Endodermal cell (in vitro differentiated cells): ENCODE data around the gene TSHZ2. TPM values are rescaled to one million over a fixed set of nuclear protein-coding genes. Genes with fewer than 3 reads are reported as not detected.

Experiments used
- DNase-seq: peaks from one replicate; pipeline ENCODE4 v3.0.0-alpha.2; 2017
- H3K27ac ChIP-seq: 2 replicates; pipeline ENCODE4 v1.5.1; 2013; ENCODE audit warnings: mild to moderate bottlenecking, low read depth, low read length, moderate library complexity
- H3K27me3 ChIP-seq: 2 replicates; pipeline ENCODE4 v1.6.1; 2013; ENCODE audit warnings: mild to moderate bottlenecking, low read length, moderate library complexity; ENCODE audit not compliant: insufficient read depth, control insufficient read depth, poor library complexity, severe bottlenecking
- H3K36me3 ChIP-seq: 2 replicates; pipeline ENCODE4 v1.7.0; 2013; ENCODE audit warnings: mild to moderate bottlenecking, low read length, moderate library complexity; ENCODE audit not compliant: control insufficient read depth, insufficient read depth
- H3K4me1 ChIP-seq: one replicate; pipeline ENCODE4 v1.7.0; 2013; ENCODE audit warnings: low read length; ENCODE audit not compliant: control insufficient read depth, insufficient read depth
- H3K4me3 ChIP-seq: 2 replicates; pipeline ENCODE4 v1.5.1; 2013; ENCODE audit warnings: mild to moderate bottlenecking, low read length, moderate library complexity
- H3K9ac ChIP-seq: 2 replicates; pipeline ENCODE4 v1.6.1; 2013; ENCODE audit warnings: mild to moderate bottlenecking, low read length, moderate library complexity; ENCODE audit not compliant: poor library complexity, severe bottlenecking; ENCODE audit errors: extremely low read depth
- H3K9me3 ChIP-seq: 2 replicates; pipeline ENCODE4 v1.6.1; 2013; ENCODE audit warnings: mild to moderate bottlenecking, low read length, moderate library complexity; ENCODE audit not compliant: control insufficient read depth
- H3K27ac Mint-ChIP-seq: 2 replicates; pipeline ENCODE4 v1.8.0; 2020; ENCODE audit warnings: mixed read lengths
- H3K27me3 Mint-ChIP-seq: 2 replicates; pipeline ENCODE4 v1.8.0; 2021; ENCODE audit warnings: mild to moderate bottlenecking, mixed read lengths; ENCODE audit not compliant: insufficient read depth
- H3K36me3 Mint-ChIP-seq: 2 replicates; pipeline ENCODE4 v1.8.0; 2020; ENCODE audit warnings: low read depth, mixed read lengths
- H3K4me1 Mint-ChIP-seq: 2 replicates; pipeline ENCODE4 v1.8.0; 2020; ENCODE audit warnings: mixed read lengths
- H3K4me3 Mint-ChIP-seq: 2 replicates; pipeline ENCODE4 v1.8.0; 2020; ENCODE audit warnings: mild to moderate bottlenecking, moderate library complexity, mixed read lengths
- H3K9me3 Mint-ChIP-seq: 2 replicates; pipeline ENCODE4 v1.8.0; 2020; ENCODE audit warnings: mild to moderate bottlenecking, mixed read lengths
- CTCF ChIP-seq: fragments of 200-600 bp; sonication (generic); conservative IDR thresholded peaks from 2 replicates; pipeline ENCODE4 v1.5.0; 2021; ENCODE audit warnings: antibody characterized with exemption, mild to moderate bottlenecking
- WGBS, 2 experiments: methylation state at CpG; one replicate each; pipeline versions ENCODE4 v1.1.5 to v1.1.7; 2013; ENCODE audit warnings: missing lambda C conversion rate in 2 of 2, mixed read lengths in 1 of 2; ENCODE audit not compliant: insufficient coverage in 1 of 2, insufficient read length in 1 of 2; 5-methylcytosine and 5-hydroxymethylcytosine counted together
- total RNA-seq, 2 donors: library from RNA; stranded (reverse); fragmentation: NEBNext Ultra II Directional in 1 of 2; extraction: Animal tissue kit (Norgen Biotek cat#: 25700) in 1 of 2; gene quantifications; 2 replicates in 1 of 2; 3 replicates in 1 of 2; pipeline ENCODE4 v1.2.1, GENCODE V29; 2021

Gene TSHZ2
- total RNA-seq, 2 donors from 2014 or later, result 0.07 to 0.31 TPM

GRCh38 chr20:53238121-53238660, 266.0 kb downstream of the TSHZ2 start:
- no peaks in the 10 kb centered on the region for H3K36me3 ChIP-seq
- H3K27me3 ChIP-seq, result no peaks in the 10 kb centered on the region
- Mint-ChIP-seq H3K36me3 (no peaks in the 10 kb centered on the region), H3K9me3 (no peaks in the 10 kb centered on the region), H3K4me1 (no peaks in the 10 kb centered on the region), H3K4me3 (no peak overlapping the region), H3K27ac (no peak overlapping the region), H3K27me3 (no peaks in the 10 kb centered on the region)
- DNase-seq, result no peak
- no peak for TF ChIP-seq CTCF
- no peaks in the 10 kb centered on the region for H3K9me3 ChIP-seq
- 71 to 79% methylated on average over 3 of the region's 3 CpGs for WGBS, 2 experiments
- H3K9ac ChIP-seq, result no peak overlapping the region
- H3K27ac ChIP-seq, result no peak overlapping the region
- H3K4me3 ChIP-seq, result no peak overlapping the region
- no peaks in the 10 kb centered on the region for H3K4me1 ChIP-seq

- Mint-ChIP-seq H3K27ac (no peak overlapping the region), H3K4me3 (no peak overlapping the region), H3K36me3 (no peaks in the 10 kb centered on the region), H3K9me3 (no peaks in the 10 kb centered on the region), H3K4me1 (no peaks in the 10 kb centered on the region), H3K27me3 (no peaks in the 10 kb centered on the region)
- DNase-seq, result no peak
- H3K27ac ChIP-seq, result no peak overlapping the region
- H3K4me3 ChIP-seq, result no peak overlapping the region
- H3K9me3 ChIP-seq, result no peaks in the 10 kb centered on the region
- no peak for TF ChIP-seq CTCF
- no peaks in the 10 kb centered on the region for H3K27me3 ChIP-seq
- H3K9ac ChIP-seq, result no peak overlapping the region
- 86 to 98% methylated on average over 3 of the region's 3 CpGs for WGBS, 2 experiments
- no peaks in the 10 kb centered on the region for H3K36me3 ChIP-seq
- no peaks in the 10 kb centered on the region for H3K4me1 ChIP-seq
Observed at GRCh38 chr20:53243152-53243551, 271.0 kb downstream of the TSHZ2 start.

GRCh38 chr20:53244711-53245110, 272.6 kb downstream of the TSHZ2 start:
- Mint-ChIP-seq H3K4me1 (no peaks in the 10 kb centered on the region), H3K9me3 (no peaks in the 10 kb centered on the region), H3K27ac (no peak overlapping the region), H3K27me3 (no peaks in the 10 kb centered on the region), H3K36me3 (no peaks in the 10 kb centered on the region), H3K4me3 (no peak overlapping the region)
- Histone ChIP-seq H3K9me3 (no peaks in the 10 kb centered on the region), H3K27ac (no peak overlapping the region), H3K9ac (no peak overlapping the region), H3K27me3 (no peaks in the 10 kb centered on the region), H3K4me1 (no peaks in the 10 kb centered on the region), H3K4me3 (no peak overlapping the region), H3K36me3 (no peaks in the 10 kb centered on the region)
- 96% methylated on average over 2 of the region's 2 CpGs; no CpG with 5 or more reads in 1 of the 2 experiments for WGBS, 2 experiments
- DNase-seq, result no peak
- TF ChIP-seq CTCF, result no peak
